GM12891 (cell line): ENCODE results near the gene EXD3.

Source experiments
- PAX5 ChIP-seq: IDR thresholded peaks from 2 replicates; pipeline ENCODE4 v1.6.1; 2011; ENCODE audit warnings: low read length, moderate library complexity, mild to moderate bottlenecking; ENCODE audit not compliant: insufficient read depth, severe bottlenecking
- POLR2A ChIP-seq: IDR thresholded peaks from 2 replicates; pipeline ENCODE4 v1.6.1; 2011; ENCODE audit warnings: low read depth, low read length, control low read depth
- POLR2AphosphoS5 ChIP-seq: IDR thresholded peaks from 2 replicates; pipeline ENCODE4 v1.6.1; 2011; ENCODE audit warnings: low read depth, low read length, control low read depth
- POU2F2 ChIP-seq: IDR thresholded peaks from 2 replicates; pipeline ENCODE4 v1.6.1; 2011; ENCODE audit warnings: low read depth, mild to moderate bottlenecking, control low read depth, low read length, moderate library complexity
- SPI1 ChIP-seq: IDR thresholded peaks from 2 replicates; pipeline ENCODE4 v1.6.1; 2011; ENCODE audit warnings: low read depth, low read length, control low read depth
- TAF1 ChIP-seq: IDR thresholded peaks from 2 replicates; pipeline ENCODE4 v1.6.1; 2011; ENCODE audit warnings: low read depth, low read length, control low read depth

DNA sequence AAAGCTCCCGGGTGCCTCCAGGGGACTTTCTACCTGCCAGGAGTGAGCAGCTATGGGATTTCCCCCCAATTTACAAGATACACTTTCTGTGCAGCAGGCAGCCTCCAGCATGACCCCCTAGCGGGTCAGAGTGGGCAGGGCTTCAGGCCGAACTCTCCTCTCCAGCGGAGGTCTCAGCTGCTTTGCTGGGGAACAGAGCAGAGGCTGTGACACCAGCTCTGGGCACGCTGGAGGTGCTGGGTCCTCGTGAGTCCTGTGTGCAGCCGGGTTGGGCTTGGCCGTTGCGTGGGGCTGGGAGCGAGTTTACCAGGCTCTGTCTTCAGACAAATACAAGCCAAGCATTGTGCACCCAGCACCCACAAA lies 123.8 kb downstream of the EXD3 start:
- TF ChIP-seq POLR2A (no peak), TAF1 (no peak), POU2F2 (no peak), PAX5 (no peak), SPI1 (no peak), POLR2AphosphoS5 (no peak)
